Muscle of leg (tissue), 11 donors: ENCODE data around the gene SERPINA6. TPM values are rescaled to one million over a fixed set of nuclear protein-coding genes. Genes with fewer than 3 reads are reported as not detected.

Experiments
- DNase-seq: peaks from one replicate; pipeline ENCODE4 v3.0.0; 2013
- H3K27ac ChIP-seq: one replicate; pipeline ENCODE4 v1.5.1; 2013; ENCODE audit warnings: mild to moderate bottlenecking, low read length, control low read depth
- H3K27me3 ChIP-seq: one replicate; pipeline ENCODE4 v1.6.1; 2013; ENCODE audit warnings: low read length; ENCODE audit not compliant: control insufficient read depth, insufficient read depth
- H3K36me3 ChIP-seq: one replicate; pipeline ENCODE4 v1.6.1; 2013; ENCODE audit warnings: low read length; ENCODE audit not compliant: control insufficient read depth, insufficient read depth
- H3K4me1 ChIP-seq: one replicate; pipeline ENCODE4 v1.6.1; 2013; ENCODE audit warnings: low read length; ENCODE audit not compliant: control insufficient read depth, insufficient read depth
- H3K4me3 ChIP-seq: one replicate; pipeline ENCODE4 v1.5.1; 2013; ENCODE audit warnings: low read length, control low read depth
- H3K9me3 ChIP-seq: replicated peaks from 2 replicates; pipeline ENCODE4 v1.6.1; 2013; ENCODE audit warnings: low read depth, low read length; ENCODE audit not compliant: control insufficient read depth
- WGBS: methylation state at CpG from one replicate; pipeline ENCODE4 v1.1.5; 2013; ENCODE audit warnings: missing lambda C conversion rate; ENCODE audit not compliant: insufficient coverage; 5-methylcytosine and 5-hydroxymethylcytosine counted together
- polyA plus RNA-seq, 8 donors: library from polyadenylated mRNA; unstranded; fragments of 120-200 nt; gene quantifications; one replicate each; pipeline versions ENCODE4 v1.2.1 to v1.2.3, GENCODE V29; 2013; ENCODE audit warnings: inconsistent platforms in 1 of 8, low replicate concordance in 1 of 8; ENCODE audit not compliant: insufficient read length in 8 of 8, insufficient read depth in 1 of 8
- total RNA-seq: library from RNA; stranded (reverse); fragments of 120-200 nt; gene quantifications from one replicate; pipeline ENCODE4 v1.2.4, GENCODE V29; 2013

The SERPINA6 gene
- total and polyA plus RNA-seq, 9 donors = 0.28 to 0.54 TPM; not detected in 7

DNA sequence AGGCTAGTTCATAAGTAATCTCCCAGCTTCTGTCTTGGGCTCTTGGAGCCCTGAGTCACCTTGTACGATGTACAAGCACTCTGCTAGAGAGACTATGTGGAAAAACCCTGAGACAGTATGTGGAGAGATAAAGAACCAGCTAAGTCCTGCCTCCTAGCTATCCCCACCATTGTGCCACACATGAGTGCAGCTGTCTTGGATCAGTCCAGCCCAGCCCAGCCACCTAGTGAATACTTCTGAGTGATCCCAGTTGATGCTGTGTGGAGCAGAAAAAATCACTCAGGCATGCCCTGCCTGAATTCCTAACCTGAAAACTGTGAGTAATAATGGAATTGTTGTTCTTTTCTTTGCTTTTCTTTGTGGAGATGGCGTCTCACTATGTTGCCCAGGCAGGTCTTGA, 5.1 kb upstream of the SERPINA6 start:
- Histone ChIP-seq H3K9me3 (no peaks in the 10 kb centered on the region), H3K4me1 (no peaks in the 10 kb centered on the region), H3K36me3 (no peaks in the 10 kb centered on the region), H3K27me3 (no peaks in the 10 kb centered on the region), H3K4me3 (no peak overlapping the region), H3K27ac (no peak overlapping the region)
- no peak for DNase-seq
- WGBS = 60% methylated on average over 1 of the region's 2 CpGs

- Histone ChIP-seq H3K4me3 (no peak overlapping the region), H3K4me1 (no peaks in the 10 kb centered on the region), H3K9me3 (no peaks in the 10 kb centered on the region), H3K36me3 (no peaks in the 10 kb centered on the region), H3K27me3 (no peaks in the 10 kb centered on the region), H3K27ac (no peak overlapping the region)
- DNase-seq = no peak
- WGBS = 86% methylated on average over 3 of the region's 5 CpGs
Measured at GRCh38 chr14:94321421-94322271, 1.5 kb downstream of the SERPINA6 start.

DNA sequence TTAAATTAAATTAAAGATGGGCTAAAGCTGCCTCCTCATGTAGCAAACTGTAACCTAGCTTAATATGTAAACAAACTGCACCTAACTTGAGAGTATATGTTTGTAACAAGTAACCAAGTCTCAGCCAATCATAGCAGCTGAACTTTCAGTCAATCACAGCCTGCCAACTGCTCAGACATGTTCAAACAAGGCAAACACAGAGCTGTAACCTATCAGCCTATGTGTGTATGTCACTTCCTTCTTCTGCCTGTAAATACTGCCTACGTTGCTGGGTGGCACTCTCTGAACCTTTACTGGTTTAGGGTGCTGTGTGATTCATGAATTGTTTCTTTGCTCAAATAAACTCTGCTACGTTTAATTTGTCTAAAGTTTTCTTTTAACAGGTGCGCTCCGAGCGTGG, 2.9 kb downstream of the SERPINA6 start:
- H3K27ac ChIP-seq = no peak overlapping the region
- H3K4me3 ChIP-seq = no peak overlapping the region
- WGBS = 75% methylated on average over 4 of the region's 5 CpGs
- H3K4me1 ChIP-seq = no peaks in the 10 kb centered on the region
- no peak for DNase-seq
- H3K9me3 ChIP-seq = no peaks in the 10 kb centered on the region
- H3K27me3 ChIP-seq = no peaks in the 10 kb centered on the region
- no peaks in the 10 kb centered on the region for H3K36me3 ChIP-seq

- Histone ChIP-seq H3K27me3 (no peaks in the 10 kb centered on the region), H3K36me3 (no peaks in the 10 kb centered on the region), H3K27ac (no peak overlapping the region), H3K9me3 (no peaks in the 10 kb centered on the region), H3K4me3 (no peak overlapping the region), H3K4me1 (no peaks in the 10 kb centered on the region)
- DNase-seq = peak; percentile 3
- no CpG with 5 or more reads among the region's 4 CpGs for WGBS
Measured at GRCh38 chr14:94317259-94317658, 5.9 kb downstream of the SERPINA6 start.

- WGBS = 71% methylated on average over 1 of the region's 1 CpG
- no peaks in the 10 kb centered on the region for H3K9me3 ChIP-seq
- DNase-seq = no peak
- H3K27ac ChIP-seq = no peak overlapping the region
- H3K4me1 ChIP-seq = no peaks in the 10 kb centered on the region
- H3K27me3 ChIP-seq = no peaks in the 10 kb centered on the region
- H3K36me3 ChIP-seq = no peaks in the 10 kb centered on the region
- H3K4me3 ChIP-seq = no peak overlapping the region
Measured at GRCh38 chr14:94316692-94317091, 6.4 kb downstream of the SERPINA6 start.

DNA sequence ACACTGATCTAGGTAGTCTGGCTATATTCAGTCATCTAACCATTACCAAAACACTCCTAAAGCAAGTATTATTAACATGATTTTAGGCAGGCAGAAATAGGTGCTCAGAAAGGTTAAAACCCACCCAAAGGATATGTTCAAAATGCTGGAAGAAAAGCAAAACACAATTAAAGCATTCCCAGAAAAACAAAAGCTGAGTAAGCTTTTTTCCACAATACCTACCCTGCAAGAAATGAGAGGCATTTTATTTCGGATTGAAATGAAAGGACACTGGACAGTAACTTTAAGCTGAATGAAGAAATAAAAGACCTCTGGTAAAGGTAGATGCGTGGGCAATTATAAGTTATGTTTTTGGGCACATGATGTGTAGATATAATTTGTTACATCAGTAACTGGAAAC, 8.2 kb downstream of the SERPINA6 start:
- Histone ChIP-seq H3K4me1 (no peaks in the 10 kb centered on the region), H3K27ac (no peak overlapping the region), H3K27me3 (no peaks in the 10 kb centered on the region), H3K36me3 (no peaks in the 10 kb centered on the region), H3K4me3 (no peak overlapping the region), H3K9me3 (no peaks in the 10 kb centered on the region)
- DNase-seq = no peak
- no CpG with 5 or more reads among the region's 2 CpGs for WGBS

DNA sequence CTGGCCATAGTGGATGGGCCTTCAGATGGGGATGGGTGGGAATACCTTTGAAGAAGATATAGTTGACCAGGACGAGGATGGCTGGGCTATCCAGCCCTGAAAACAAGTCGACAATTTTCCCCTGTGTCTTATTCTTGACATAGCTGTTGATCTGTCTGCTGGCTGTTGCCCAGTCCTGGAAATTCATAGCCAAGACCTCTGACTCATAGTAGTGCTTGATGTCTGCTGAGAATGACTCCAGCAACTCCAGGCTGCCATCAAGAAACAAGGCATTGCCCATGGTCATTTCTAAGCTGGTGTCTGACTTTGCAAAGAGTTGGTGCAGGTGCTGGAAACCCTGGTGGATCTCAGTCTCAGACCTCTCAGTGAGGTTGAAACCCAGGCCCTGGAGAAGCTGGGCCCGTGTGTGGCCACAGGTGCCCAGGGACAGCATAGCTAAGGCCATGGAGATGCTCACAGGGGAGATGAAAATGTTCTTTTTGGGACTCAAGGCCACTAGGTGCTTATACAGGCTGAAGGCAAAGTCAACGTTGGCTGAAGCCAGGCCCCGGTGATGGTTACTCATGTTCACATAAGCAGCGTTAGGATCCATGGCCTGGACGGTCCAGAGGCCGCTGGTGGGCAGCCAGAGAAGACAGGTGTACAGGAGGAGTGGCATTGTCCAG, 9.0 kb downstream of the SERPINA6 start:
- 83% methylated on average over 8 of the region's 8 CpGs for WGBS
- Histone ChIP-seq H3K36me3 (no peaks in the 10 kb centered on the region), H3K9me3 (no peaks in the 10 kb centered on the region), H3K27ac (no peak overlapping the region), H3K27me3 (no peaks in the 10 kb centered on the region), H3K4me3 (no peak overlapping the region), H3K4me1 (no peaks in the 10 kb centered on the region)
- no peak for DNase-seq

DNA sequence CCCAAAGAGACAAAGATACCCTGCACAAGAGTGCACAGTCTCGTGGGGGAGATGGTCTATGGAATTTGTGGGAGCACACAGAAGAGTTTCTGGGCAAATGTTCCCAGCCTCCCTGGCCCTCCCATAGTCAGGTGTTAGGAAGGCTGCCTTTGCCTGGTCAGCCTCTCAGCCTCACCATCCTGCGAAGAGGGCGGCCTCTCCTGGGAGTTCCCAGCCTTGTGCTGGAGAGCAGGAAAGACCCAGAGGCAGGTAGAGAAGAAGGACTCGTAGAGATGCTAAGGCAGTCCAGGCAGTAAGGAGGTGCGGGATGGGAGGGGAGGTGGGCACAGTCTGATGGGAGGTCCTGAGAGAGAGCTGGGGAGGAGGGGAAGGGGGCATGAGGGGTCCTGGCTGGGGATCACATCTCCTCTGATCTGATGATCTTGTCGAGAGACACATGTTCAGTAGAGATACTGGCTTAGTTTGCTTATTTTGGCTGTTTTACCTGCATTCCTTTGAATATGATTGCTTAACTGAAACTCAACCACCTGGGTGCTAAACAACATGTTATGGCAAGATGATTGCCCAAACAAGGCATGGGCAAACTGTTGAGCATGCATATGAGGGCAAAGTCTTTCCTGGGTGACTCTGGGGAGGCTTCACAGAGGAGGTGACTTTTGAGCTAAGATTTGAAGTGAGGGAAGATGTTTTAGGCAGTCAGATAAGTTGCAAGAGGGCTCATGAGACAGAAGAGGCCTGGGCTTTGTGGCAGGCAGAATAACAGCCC, 10.5 kb downstream of the SERPINA6 start:
- DNase-seq = no peak
- Histone ChIP-seq H3K27ac (no peak overlapping the region), H3K4me1 (no peaks in the 10 kb centered on the region), H3K9me3 (no peaks in the 10 kb centered on the region), H3K27me3 (no peaks in the 10 kb centered on the region), H3K36me3 (no peaks in the 10 kb centered on the region), H3K4me3 (no peak overlapping the region)
- 84% methylated on average over 4 of the region's 6 CpGs for WGBS

DNA sequence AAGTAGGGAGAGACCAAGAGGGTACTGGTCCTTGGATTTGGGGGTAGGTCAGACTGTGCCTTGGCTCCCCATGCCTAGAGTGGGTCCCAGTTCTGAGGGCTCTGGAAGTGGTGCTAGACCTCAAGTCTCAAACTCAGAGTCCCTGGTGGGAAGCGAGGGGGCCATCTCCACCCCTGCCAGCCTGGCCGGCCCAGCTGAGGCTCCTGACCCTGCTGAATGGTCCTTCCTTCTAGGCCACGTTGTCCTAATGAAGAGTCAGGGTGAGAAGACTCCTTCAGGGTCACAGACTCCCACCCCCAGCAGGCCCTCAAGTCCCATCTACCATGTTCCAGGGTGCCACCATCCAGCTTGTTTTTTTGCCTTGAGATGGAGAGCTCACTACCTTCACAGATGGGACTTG, 12.9 kb downstream of the SERPINA6 start:
- H3K36me3 ChIP-seq = no peaks in the 10 kb centered on the region
- peaks cover 2% of the 10 kb centered on the region for H3K9me3 ChIP-seq
- peaks cover 2% of the 10 kb centered on the region for H3K27me3 ChIP-seq
- H3K27ac ChIP-seq = no peak overlapping the region
- H3K4me1 ChIP-seq = no peaks in the 10 kb centered on the region
- no peak overlapping the region for H3K4me3 ChIP-seq
- DNase-seq = no peak
- WGBS = 94% methylated on average over 2 of the region's 3 CpGs

- 81% methylated on average over 9 of the region's 10 CpGs for WGBS
- H3K4me1 ChIP-seq = no peaks in the 10 kb centered on the region
- H3K9me3 ChIP-seq = peaks cover 2% of the 10 kb centered on the region
- no peak overlapping the region for H3K4me3 ChIP-seq
- no peak for DNase-seq
- H3K27me3 ChIP-seq = peaks cover 2% of the 10 kb centered on the region
- H3K36me3 ChIP-seq = no peaks in the 10 kb centered on the region
- H3K27ac ChIP-seq = no peak overlapping the region
Measured at GRCh38 chr14:94309721-94310120, 13.4 kb downstream of the SERPINA6 start.
